Measurements from ENCODE around the gene FYCO1. TPM values are rescaled to one million over a fixed set of nuclear protein-coding genes. Genes with fewer than 3 reads are reported as not detected.
"Not testable (repeated sequence)": the region's sequence is repeated elsewhere in the genome, so short reads cannot be mapped to it uniquely, and the experiment has no call there.

The FYCO1 gene
- total RNA-seq (2021) = 19.7 and 21.1 TPM in 2 replicates
- Bru-seq, nascent RNA = percentile 64 among the genes with signal in this experiment
- percentile 64 among the genes with signal in this experiment for BruChase-seq, experiment 1, labeled RNA remaining after a 2-hour chase
- percentile 66 among the genes with signal in this experiment for BruChase-seq, experiment 2, labeled RNA remaining after a 6-hour chase
- long read RNA-seq, full-length matches to known transcripts = 2 of 17 reads
- long read RNA-seq, partial matches to known transcripts = 4 of 17 reads
- long read RNA-seq, other reads (novel, unspliced or antisense) = 11 of 17 reads

- H4K20me1 ChIP-seq (ENCODE audit: insufficient read depth) = no peaks in the 10 kb centered on the region
- peak; percentile 67 to 82 for DNase-seq
- peak within 1 kb of the TSS; percentile 93 for H2AFZ ChIP-seq
- no peaks in the 10 kb centered on the region for H3F3A ChIP-seq (ENCODE audit: insufficient read depth, low read depth)
- no peaks in the 10 kb centered on the region for H3K9me3 ChIP-seq (ENCODE audit: insufficient read depth, low read depth)
- H3K4me2 ChIP-seq = peak within 1 kb of the TSS; percentile 92
- CTCF ChIA-PET = no interaction called here
- POLR2A ChIA-PET (ENCODE audit: unreplicated experiment) = interaction anchor here (0.5 to 1.0 kb wide), 3 partner anchors 15 to 202 kb away, joined by 4 read pairs; no protein-coding TSS in a partner anchor
- H3K9me2 ChIP-seq (ENCODE audit: insufficient read depth) = no peaks in the 10 kb centered on the region
- peak within 1 kb of the TSS; percentile 34; the same call in 1 of the 2 replicates for H3K27ac ChIP-seq
- H3K27me3 ChIP-seq (ENCODE audit: insufficient read depth, low read depth) = no peaks in the 10 kb centered on the region
- peaks cover 7% of the 10 kb centered on the region; the same call in 1 of the 2 replicates for H3K4me1 ChIP-seq (replicated peaks; ENCODE audit: insufficient read depth)
- intact Hi-C loops (cut with micrococcal nuclease; ENCODE audit: unreplicated experiment) = loop anchor here (2.0 kb wide), 1 partner anchor 23 kb away; no protein-coding TSS in a partner anchor
- no peak for TF ChIP-seq EZH2 (IDR thresholded peaks at IDR 0.05; ENCODE audit: low read depth)
- TF ChIP-seq CTCF (conservative IDR thresholded peaks at IDR 0.05) = no peak
- BruUV-seq (replicated peaks) = TSS peak; percentile 79
- peaks cover 28% of the 10 kb centered on the region for H3K79me2 ChIP-seq (ENCODE audit: low read depth)
- H3K36me3 ChIP-seq (ENCODE audit: low read depth) = no peaks in the 10 kb centered on the region
- peak within 1 kb of the TSS; percentile 99 for H3K4me3 ChIP-seq
Observed at GRCh38 chr3:45995236-45996192, at the start of gene FYCO1. Gene FYCO1 (minus strand): TSS chr3:45995824. CDS start chr3:45984910, 10,914 bp downstream.

- intact Hi-C loops (cut with micrococcal nuclease; ENCODE audit: unreplicated experiment) = no loop called here
- Histone ChIP-seq H3K9me3 (ENCODE audit: insufficient read depth, low read depth) (no peaks in the 10 kb centered on the region), H4K20me1 (ENCODE audit: insufficient read depth) (no peaks in the 10 kb centered on the region), H3K4me3 (no peak overlapping the region), H3K4me2 (no peak overlapping the region), H3K27me3 (ENCODE audit: insufficient read depth, low read depth) (no peaks in the 10 kb centered on the region), H3K79me2 (ENCODE audit: low read depth) (no peaks in the 10 kb centered on the region), H3K27ac (no peak overlapping the region), H2AFZ (no peak overlapping the region), H3K9me2 (ENCODE audit: insufficient read depth) (no peaks in the 10 kb centered on the region), H3K36me3 (ENCODE audit: low read depth) (no peaks in the 10 kb centered on the region), H3K4me1 (replicated peaks; ENCODE audit: insufficient read depth) (no peaks in the 10 kb centered on the region), H3F3A (ENCODE audit: insufficient read depth, low read depth) (no peaks in the 10 kb centered on the region)
- BruUV-seq (replicated peaks) = no TSS peak
- ChIA-PET CTCF (no interaction called here), POLR2A (ENCODE audit: unreplicated experiment) (no interaction called here)
- no peak for TF ChIP-seq EZH2 (IDR thresholded peaks at IDR 0.05; ENCODE audit: low read depth)
- TF ChIP-seq CTCF (conservative IDR thresholded peaks at IDR 0.05) = no peak
- DNase-seq = no peak
Observed at GRCh38 chr3:46038916-46039315, 43.3 kb upstream of the FYCO1 start.

GRCh38 chr3:46038071-46038470, 42.4 kb upstream of the FYCO1 start:
- POLR2A ChIA-PET (ENCODE audit: unreplicated experiment); intact Hi-C loops (cut with micrococcal nuclease; ENCODE audit: unreplicated experiment); DNase-seq; H3K36me3 ChIP-seq (ENCODE audit: low read depth); H3K4me2 ChIP-seq; H3K9me3 ChIP-seq (ENCODE audit: insufficient read depth, low read depth); H3K9me2 ChIP-seq (ENCODE audit: insufficient read depth); BruUV-seq (replicated peaks); H2AFZ ChIP-seq; H3F3A ChIP-seq (ENCODE audit: insufficient read depth, low read depth); H3K79me2 ChIP-seq (ENCODE audit: low read depth); H3K27me3 ChIP-seq (ENCODE audit: insufficient read depth, low read depth); H3K4me1 ChIP-seq (replicated peaks; ENCODE audit: insufficient read depth); H3K4me3 ChIP-seq; H4K20me1 ChIP-seq (ENCODE audit: insufficient read depth); H3K27ac ChIP-seq; CTCF ChIA-PET: not testable (repeated sequence)
